ENCODE measurements around the gene PFDN6.

PFDN6 gene

GRCh38 chr6:33321227-33321626 is 31.8 kb downstream of the PFDN6 start:
- FAIRE-seq (no peak), DNase-seq (ENCODE audit: insufficient read length, low spot score) (no peak)
- TF ChIP-seq CTCF (IDR thresholded peaks at IDR 0.05; ENCODE audit: insufficient read depth, missing control alignments) = no peak

- no peak for TF ChIP-seq CTCF (IDR thresholded peaks at IDR 0.05; ENCODE audit: insufficient read depth, missing control alignments)
- no peak for FAIRE-seq
Observed at GRCh38 chr6:33323623-33323948, 34.2 kb downstream of the PFDN6 start.

GRCh38 chr6:33324125-33324524 is 34.7 kb downstream of the PFDN6 start:
- no peak for TF ChIP-seq CTCF (IDR thresholded peaks at IDR 0.05; ENCODE audit: insufficient read depth, missing control alignments)
- DNase-seq (ENCODE audit: insufficient read length, low spot score) = no peak
- FAIRE-seq = no peak

More at GRCh38 chr6:33323623-33323948, 34.2 kb downstream of the PFDN6 start:
- DNase-seq (ENCODE audit: insufficient read length, low spot score) = no peak

DNA sequence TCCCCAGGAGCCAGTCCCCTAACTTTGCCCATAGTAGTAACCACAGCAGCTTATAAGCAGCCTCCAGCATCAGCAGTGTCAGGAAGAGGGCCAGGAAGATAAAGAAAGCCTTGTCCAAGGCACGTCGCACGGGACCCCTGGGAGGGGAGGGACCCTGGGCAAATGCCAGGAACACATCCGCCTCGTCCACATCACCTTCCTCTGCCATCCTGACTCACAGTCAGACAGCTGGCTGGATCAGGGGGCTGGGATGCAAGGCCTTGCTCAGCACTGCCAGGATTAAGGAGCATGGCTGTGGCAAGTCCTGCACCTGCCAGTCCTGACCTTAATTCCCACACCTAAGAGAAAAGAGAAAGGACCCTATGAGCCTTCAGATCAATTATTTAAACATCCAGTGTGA is 39.7 kb downstream of the PFDN6 start:
- TF ChIP-seq CTCF (IDR thresholded peaks at IDR 0.05; ENCODE audit: insufficient read depth, missing control alignments) = no peak
- FAIRE-seq (no peak), DNase-seq (ENCODE audit: insufficient read length, low spot score) (peak; percentile 64)

- no peak for FAIRE-seq
- no peak for TF ChIP-seq CTCF (IDR thresholded peaks at IDR 0.05; ENCODE audit: insufficient read depth, missing control alignments)
- no peak for DNase-seq (ENCODE audit: insufficient read length, low spot score)
Observed at GRCh38 chr6:33330736-33331135, 41.3 kb downstream of the PFDN6 start.

GRCh38 chr6:33333666-33334065 is 44.3 kb downstream of the PFDN6 start:
- DNase-seq (ENCODE audit: insufficient read length, low spot score) (no peak), FAIRE-seq (no peak)
- no peak for TF ChIP-seq CTCF (IDR thresholded peaks at IDR 0.05; ENCODE audit: insufficient read depth, missing control alignments)

- TF ChIP-seq CTCF (IDR thresholded peaks at IDR 0.05; ENCODE audit: insufficient read depth, missing control alignments) = no peak
- DNase-seq (ENCODE audit: insufficient read length, low spot score) (no peak), FAIRE-seq (no peak)
Observed at GRCh38 chr6:33335916-33336315, 46.5 kb downstream of the PFDN6 start.
